GM19240 (cell line): ENCODE data around the gene ZDHHC11.
"Not testable (repeated sequence)": the region's sequence is repeated elsewhere in the genome, so short reads cannot be mapped to it uniquely, and the experiment has no call there.

Source experiments
- DNase-seq: peaks from one replicate; pipeline ENCODE4 v3.0.0; 2011; ENCODE audit warnings: low spot score; ENCODE audit not compliant: insufficient read length

Gene ZDHHC11

DNA sequence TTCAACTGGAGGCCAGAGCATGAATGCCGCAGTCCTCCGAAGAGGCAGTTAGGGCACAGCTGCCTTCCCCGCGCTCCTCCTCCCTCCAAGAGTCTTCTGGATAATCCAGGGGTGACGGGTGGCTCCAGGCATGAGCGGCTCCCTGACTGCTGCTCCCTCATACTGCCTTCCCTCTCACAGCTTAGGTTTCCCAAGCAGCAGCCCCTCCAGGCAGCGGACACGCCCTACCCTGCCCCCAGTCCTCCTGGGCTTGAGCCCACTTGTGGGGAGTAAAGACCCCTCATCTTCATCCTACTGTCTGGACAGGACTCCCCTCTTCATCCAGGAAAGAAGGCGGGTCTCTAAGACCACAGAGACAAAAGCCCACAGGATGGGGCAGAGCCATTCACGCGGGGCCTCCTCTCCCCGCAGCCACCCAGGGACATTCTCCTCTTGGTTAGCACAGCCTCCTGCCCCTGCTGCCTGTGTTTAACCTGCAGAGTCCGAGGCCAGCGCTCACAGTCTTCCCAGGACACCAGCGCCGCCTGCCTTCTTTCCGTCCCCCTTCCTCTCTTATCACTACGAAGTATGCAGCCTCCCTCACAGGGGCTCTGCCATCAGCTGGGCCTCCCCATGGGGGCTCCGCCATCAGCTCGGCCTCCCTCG lies 5.6 kb downstream of the ZDHHC11 start:
- not testable (repeated sequence) for DNase-seq

DNA sequence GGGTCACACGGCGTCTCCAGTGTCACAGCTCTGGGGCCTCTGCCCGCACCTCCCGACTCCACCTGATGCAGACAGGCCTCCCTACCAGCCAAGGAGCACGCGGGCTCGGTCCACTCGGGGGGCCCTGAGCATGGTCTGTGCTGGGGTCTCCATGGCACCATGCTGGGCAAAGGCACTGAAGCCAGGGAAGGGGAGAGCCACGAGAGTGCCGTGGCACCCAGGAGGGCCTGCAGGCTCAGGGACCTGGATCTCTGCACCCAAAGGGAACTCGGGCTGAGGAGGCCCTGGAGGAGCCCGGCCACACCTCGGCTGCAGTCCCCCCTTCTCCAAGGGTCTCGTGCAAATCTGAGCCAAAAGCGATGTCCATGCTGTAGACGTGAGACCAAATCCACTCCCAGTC lies 6.4 kb downstream of the ZDHHC11 start:
- DNase-seq: not testable (repeated sequence)

DNA sequence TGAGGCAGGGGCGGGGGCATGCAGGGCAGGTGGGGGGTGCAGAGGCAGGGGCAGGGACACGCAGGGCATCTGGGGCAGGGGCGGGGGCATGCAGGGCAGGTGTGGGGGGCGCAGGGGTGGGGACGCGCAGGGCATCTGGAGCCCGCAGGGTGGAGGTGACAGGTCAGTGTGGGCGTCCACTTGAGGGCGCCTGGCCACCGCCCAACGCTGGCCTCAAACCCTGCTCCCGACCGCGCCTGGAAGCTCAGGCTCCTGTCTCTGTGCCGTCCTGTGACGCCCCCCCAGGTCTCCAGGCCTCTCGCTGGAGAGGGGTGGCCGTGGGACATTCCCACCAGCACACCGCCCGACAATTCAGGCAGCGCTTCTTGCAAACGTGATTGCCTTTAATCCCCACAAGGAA lies 6.9 kb downstream of the ZDHHC11 start:
- not testable (repeated sequence) for DNase-seq

DNA sequence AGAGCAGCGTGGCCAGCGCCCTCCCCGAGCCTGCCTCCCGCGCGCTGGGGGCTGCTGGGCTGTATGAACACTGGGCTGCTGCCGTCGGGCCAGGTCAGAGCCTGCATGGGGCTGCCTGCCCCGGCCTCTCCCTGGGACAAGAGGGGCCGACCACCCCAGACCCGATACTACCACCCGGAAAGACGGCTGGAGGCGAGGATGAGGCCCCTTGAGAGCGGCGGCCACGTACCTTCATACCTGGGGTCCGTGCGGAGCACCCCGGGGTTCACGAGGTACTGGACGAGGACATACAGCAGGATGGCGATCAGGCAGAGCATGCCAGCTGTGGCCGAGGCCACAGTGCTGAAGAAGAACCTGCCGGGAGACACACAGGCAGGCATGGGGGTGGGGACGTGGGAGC lies 7.4 kb downstream of the ZDHHC11 start:
- DNase-seq: not testable (repeated sequence)

DNA sequence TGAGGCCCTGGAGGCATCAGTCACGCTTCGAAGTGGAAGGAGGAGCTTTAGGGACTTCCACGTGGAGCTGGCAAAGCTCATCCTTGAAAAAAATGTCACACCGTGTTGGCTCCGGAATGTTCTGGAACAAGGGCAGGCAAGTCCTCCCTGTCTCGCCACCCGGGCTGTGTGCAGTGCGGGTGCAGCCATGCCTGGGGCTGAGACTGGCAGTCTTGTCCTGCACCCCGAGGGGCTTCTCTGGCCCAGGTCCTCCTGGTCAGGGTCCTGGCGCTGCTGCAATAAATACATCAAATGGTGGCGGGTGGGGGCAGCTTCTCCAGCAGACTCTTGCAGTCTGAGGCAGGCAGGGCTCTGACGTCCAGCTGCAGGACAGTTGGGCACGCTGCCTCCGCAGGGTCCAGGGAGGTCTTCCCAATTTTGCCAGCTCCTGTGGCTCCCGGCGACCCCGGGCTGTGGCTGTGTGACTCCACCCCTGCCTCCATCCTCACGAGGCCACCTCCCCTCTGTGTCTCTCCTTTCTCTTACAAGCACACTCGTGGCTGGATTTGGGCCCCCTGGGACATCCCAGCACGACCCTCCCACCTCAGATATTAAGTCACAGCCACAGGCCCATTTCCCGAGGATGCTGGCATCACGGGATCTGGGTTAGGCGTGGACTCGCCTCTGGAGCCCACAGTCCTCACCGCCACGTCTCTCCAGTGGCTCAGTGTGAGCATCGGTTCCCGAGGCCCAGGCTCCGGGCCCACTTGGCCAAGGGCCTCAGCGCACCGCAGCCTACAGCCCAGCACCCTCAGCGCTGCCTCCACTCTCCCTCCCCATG lies 8.2 kb downstream of the ZDHHC11 start:
- DNase-seq: not testable (repeated sequence)

DNA sequence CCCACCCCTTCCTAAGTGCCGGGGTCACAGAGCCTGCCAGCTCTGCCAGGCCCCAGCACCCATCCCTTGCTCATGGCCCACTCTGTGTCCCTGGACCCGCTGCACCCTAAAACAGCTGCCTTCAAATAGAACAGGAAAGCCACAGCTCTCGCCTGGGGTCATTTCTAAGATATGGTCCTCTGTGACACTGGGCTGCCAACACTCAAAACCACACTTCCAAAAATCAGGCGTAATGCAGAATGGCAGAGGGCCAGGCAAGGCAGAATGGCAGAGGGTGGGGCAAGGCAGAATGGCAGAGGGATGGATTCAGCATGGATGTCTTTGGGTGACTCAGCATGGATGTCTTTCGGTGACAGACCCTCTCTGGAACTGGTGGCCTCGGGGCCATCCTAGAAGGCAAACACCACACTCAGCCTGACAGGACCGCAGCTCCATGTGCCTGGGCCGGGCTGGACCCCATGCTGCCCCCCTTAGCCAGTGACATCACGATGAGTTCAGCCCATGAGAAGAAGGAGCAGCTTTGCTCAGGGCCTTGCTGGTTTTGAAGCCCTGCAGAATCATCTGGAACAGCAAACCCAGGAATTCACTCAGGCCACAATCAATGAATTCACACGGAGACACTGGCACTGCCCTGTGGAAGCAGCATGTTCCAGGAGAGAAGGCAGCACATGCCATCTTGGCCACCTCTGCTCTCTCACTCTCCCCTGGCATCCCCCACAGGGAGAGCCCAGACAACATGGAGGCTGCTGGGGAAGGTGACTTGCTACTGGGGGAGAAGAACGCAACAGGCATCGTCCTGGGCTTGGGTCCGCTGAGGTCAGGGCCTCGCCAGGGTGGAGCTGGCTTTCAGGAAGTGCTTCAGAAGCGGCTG lies 9.0 kb downstream of the ZDHHC11 start:
- DNase-seq: not testable (repeated sequence)

DNA sequence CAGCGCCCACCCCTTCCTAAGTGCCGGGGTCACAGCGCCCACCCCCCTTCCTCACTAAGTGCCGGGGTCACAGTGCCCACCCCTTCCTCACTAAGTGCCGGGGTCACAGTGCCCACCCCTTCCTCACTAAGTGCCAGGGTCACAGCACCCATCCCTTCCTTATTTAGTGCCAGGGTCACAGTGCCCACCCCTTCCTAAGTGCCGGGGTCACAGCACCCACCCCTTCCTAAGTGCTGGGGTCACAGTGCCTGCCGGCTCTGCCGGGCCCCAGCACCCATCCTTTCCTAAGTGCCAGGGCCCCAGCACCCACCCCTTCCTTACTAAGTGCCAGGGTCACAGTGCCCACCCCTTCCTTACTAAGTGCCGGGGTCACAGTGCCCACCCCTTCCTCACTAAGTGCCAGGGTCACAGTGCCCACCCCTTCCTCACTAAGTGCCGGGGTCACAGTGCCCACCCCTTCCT lies 9.8 kb downstream of the ZDHHC11 start:
- not testable (repeated sequence) for DNase-seq

DNA sequence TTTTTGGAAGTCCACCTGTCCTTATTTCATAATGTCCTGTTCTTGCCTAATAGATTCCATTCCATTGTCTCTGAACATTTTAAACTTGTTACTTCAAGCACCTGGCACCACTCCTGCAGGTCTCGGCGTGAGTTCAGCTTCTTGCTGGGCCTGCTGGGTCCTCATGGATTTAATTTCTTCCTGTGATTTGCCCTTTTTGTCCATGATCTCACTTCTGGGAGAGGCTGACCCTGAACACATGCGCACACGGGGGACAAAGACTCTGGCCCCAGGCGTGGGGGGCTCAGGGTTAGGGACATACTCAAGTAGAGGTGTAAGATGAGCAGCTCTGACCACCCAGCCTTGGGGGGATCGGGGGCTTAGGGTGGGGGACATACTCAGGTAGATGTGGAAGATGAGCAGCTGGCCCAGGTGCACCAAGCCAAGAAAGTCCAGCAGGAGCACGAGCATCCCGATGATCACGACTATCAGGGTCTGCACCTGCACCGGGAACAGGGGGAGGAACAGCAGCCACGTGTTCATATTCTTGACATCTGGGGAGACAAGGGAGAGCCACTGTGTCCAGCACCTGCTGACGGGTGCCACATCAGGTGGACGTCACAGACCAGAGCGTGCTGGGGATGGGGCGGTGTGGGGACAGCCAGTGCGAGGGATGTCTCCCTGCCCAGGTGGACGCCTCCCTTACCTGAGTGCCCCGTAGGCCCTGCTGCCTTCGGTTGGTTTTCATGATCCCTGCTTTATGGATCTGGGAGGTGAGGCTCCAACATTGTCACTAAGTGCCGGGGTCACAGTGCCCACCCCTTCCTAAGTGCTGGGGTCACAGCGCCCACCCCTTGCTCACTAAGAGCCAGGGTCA lies 10.4 kb downstream of the ZDHHC11 start:
- DNase-seq: not testable (repeated sequence)

DNA sequence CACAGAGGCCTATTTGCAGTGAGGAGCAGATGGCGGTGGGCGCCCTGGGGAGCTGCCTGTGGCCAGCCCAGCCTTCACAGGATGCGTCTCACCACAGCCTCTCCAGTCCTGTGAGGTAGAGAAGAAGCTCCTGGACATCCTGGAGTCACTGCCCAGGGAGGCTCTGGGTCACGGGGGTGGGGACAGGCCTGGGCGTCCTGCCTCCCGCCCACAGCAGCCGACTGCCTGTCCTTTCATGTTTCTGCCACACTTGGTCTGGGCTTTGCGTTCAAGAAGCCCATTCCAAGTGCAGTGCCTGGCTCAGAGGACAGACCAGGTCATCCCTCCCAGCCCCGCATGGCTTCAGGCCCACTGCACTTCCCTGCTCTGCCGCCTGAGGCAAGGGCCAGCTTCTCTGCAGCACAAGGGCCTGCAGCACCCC lies 12.3 kb downstream of the ZDHHC11 start:
- DNase-seq: not testable (repeated sequence)

DNA sequence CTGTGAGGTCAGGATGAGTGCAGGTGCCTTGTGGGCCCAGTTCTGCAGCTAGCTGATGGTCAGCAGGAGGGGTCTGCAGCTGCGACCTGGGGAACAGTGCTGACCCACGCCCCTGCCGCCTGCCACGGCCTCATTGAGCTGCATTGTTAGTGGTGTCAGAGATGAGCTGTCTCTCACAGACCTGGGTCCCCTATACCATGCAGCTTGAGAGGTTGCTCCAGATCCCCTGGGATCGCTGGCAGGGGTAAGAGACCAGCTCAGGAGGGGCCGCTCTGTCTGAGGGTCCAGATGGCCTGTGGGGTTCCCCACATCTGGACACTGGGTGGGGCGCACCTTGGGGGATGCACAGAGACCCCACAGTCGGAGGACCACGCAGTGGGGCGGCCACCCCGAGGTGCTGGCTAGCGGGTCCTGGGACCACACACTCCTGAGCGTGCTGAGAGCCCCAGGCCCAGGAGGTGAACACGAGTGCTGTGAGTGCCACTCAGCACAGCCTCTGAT lies 13.1 kb downstream of the ZDHHC11 start:
- DNase-seq: not testable (repeated sequence)

DNA sequence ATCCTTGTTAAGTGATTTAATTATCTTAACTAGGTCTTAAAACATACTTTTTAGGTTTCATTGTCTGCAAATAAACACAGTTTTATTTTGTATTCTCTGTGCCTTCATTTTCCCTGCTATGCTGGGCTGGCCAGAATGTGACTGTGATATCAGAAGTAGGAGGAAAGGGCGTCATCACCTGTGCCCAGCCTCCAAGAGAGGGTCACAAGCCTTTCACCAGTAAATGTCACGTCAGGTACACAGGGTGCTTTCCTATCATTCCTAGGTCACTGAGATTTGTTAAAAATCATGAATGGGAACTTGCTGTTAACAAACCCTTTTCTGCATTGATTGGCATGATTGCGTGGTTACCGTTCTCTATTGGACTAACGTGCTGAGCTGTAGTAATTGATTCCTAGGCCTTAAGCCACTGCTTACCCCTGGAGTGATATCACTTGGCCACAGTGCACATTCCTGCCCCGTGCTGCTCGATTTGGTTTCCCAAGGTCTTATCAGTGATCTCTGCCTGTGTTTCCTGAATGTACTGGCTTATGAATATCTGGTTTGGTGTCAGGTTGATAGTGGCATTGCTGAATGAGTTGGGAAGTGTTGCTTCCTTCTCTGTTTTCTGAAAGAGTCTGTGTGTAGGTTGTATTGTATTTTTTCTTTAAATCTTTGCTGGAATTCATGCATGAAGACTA lies 14.7 kb downstream of the ZDHHC11 start:
- not testable (repeated sequence) for DNase-seq

DNA sequence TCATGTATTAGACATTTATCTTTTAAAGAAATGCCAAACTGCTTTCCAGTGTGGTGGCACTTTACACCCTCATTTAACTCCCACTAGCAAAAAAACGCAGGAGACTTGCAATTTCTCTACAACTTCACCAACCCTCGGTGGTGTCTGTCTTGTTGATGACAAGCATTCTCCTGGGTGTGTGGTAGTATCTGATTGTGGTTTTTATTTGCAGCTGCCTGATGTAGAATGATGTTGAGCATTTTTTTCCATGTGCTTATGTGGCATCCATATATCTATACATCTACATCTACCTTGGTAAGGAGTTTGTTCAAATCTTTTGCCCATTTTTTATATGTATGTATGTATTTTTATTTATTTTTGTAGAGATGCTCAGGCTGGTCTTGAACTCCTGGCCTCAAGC lies 16.8 kb downstream of the ZDHHC11 start:
- not testable (repeated sequence) for DNase-seq

DNA sequence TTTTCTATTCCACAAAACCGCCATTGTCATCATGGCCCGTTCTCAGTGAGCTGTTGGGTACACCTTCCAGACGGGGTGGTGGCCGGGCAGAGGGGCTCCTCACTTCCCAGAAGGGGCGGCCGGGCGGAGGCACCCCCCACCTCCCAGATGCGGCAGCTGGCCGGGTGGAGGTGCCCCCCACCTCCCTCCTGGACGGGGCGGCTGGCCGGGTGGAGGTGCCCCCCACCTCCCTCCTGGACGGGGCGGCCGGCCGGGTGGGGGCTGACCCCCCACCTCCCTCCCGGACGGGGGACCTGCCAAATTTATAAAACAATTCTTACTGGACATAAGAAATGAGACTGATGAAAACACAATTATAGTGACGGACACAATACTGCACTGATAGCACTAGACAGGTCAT lies 22.6 kb downstream of the ZDHHC11 start:
- not testable (repeated sequence) for DNase-seq

DNA sequence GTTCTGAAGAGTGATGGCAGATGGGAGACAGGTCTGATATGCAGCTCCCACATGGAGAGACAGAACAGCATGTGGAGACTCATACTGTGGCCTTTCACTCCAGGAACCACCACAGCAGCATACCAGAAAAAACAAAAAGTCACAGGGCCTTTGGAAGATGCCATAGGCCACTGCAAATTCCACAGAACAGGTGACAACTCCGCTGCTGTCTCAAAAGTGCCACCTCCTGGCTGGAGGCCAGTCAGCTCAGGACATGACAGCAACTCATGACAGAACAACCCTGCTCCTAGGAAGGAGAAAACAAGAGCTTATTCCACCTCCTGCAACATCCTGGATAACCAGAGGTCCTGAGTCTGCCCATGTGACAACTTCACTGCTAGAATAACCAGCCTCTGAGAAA lies 25.2 kb downstream of the ZDHHC11 start:
- not testable (repeated sequence) for DNase-seq

DNA sequence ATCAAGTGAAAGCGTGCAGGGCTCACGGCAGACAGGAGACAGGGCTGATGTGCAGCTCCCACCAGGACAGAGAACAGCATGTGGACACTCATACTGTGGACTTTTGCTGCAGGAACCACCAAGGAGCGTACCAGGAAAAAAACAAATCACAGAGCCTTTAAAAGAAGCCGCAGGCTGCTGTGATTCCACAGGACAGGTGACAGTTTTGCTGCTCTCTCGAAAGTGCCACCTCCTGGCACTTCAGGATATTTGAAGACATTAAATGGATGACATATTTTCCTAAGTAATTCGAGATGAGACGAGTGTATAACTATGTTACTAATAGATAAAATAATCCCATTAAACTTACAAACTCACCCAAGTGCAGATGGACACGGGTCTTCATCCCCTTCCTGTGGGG lies 29.3 kb downstream of the ZDHHC11 start:
- no peak for DNase-seq

DNA sequence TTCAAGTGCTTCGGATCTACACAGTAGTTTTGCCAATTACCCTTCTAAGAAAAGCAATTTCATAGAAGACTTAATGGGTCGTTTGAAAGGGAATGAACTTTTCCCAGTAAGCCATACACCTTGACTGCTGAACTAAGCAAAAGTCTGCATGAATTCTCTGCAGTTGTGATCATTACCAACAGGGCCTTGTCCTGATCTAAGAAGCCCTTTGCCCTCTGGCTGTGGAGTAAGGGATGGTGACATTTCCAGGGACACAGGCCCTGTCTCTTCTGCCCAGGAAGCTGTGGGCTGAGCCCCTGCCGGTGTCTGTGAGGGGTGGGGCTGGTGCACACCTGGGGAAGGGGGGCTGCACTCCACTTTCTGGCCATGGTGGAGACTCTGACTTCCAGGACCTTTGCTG lies 30.5 kb downstream of the ZDHHC11 start:
- DNase-seq: no peak

DNA sequence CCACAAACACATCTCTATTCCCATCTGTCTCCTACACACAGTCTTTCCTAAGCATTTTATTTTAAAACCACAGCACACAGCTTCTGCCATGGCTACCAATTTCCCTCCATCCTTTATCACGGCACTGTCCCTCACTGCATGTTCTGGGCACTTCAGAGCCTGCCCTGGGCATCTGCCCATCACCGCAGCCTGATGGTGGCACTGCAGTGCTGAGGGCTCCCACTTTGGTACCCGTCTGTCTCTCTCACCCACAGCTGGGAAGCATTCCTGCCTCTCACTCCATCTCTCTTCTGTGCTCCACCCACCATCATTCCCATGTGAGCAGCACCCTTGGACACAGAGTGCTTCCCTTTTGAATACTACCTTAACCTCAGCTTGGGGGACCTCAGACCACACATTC lies 31.7 kb downstream of the ZDHHC11 start:
- no peak for DNase-seq

DNA sequence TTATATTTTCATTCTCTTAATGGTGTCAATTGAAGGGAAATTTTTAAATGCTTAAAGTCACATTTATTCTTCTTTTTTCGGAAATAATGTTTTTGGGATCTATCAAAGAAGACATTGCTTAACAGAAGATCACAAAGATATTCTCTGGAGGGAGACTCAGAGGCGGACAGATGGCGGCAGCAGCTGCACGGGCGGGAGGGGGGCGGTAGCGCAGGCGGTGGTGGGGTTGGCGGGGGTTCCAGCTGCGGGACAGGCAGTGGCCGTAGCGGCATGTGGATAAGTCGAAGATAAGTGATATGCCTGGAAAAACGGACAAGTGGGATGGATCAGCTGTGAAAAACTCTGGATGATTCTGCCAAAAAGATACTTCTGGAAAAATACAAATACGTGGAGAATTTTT lies 34.6 kb downstream of the ZDHHC11 start:
- DNase-seq: no peak

DNA sequence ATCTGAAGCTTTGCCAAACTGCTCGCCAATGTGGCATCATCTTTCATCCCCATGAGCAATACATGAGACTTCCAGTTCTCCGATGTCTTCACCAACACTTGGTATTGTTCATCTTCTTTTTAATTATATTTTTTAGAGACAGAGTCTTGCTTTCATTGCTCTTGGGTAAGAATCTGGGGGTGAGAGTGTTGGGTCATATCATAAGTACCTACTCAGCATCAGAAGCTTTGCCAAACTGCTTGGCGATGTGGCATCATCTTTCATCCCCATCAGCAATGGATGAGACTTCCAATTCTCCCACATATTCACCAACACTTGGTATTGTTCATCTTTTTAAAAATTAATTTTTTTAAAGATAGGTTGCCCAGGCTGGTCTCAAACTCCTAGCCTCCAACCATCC lies 35.3 kb downstream of the ZDHHC11 start:
- DNase-seq: no peak

DNA sequence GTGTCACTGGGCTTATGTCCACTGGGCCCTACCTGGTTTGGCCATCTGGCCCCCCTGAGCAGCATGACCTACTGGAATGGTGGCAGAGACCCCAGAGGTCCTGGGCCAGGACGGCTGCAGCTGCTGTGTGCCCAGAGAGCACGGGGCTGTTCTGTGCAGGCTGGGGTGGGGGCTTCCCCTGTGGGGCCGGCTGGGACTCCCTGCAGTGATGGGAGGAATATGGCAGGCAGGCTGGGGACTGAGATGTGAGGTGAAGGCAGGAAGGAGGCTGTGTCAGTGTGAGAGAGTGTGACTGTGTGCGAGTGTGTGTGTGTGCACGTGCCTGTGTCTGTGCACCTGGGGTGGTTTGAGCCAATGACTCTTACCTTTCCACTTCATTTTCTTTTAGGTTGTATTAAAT lies 37.2 kb downstream of the ZDHHC11 start:
- not testable (repeated sequence) for DNase-seq
